Erythroblast (primary cell): ENCODE data around the gene SLC16A8.

Source experiments
- GATA1 ChIP-seq: IDR thresholded peaks from 2 replicates; pipeline ENCODE4 v1.6.1; 2011; ENCODE audit warnings: low read depth, mild to moderate bottlenecking, control low read depth, low read length, moderate library complexity
- POLR2A ChIP-seq: IDR thresholded peaks from 2 replicates; pipeline ENCODE4 v1.6.1; 2011; ENCODE audit warnings: mild to moderate bottlenecking, low read length

GRCh38 chr22:38089474-38089851, 5.5 kb upstream of the SLC16A8 start:
- TF ChIP-seq POLR2A (no peak), GATA1 (no peak)
